ENCODE results near the gene DLG1.

The DLG1 gene

GRCh38 chr3:197298341-197298944, at the start of gene DLG1:
Gene DLG1 (minus strand): TSS chr3:197298612. CDS start chr3:197297204, 1,408 bp downstream.
- H3K4me1 ChIP-seq (ENCODE audit: insufficient read depth, low read length) = peaks cover 21% of the 10 kb centered on the region
- H3K36me3 ChIP-seq (ENCODE audit: insufficient read depth, low read length) = peaks cover 28% of the 10 kb centered on the region
- H3K9me3 ChIP-seq (ENCODE audit: low read length) = no peaks in the 10 kb centered on the region
- peak within 1 kb of the TSS; percentile 100 for H3K4me3 ChIP-seq (ENCODE audit: low read length)
- H3K27me3 ChIP-seq (ENCODE audit: insufficient read depth, low read length) = no peaks in the 10 kb centered on the region
- peak within 1 kb of the TSS; percentile 87 for H2AFZ ChIP-seq (ENCODE audit: low read depth, low read length)

- no peaks in the 10 kb centered on the region for H3K9me3 ChIP-seq (ENCODE audit: low read length)
- H3K4me3 ChIP-seq (ENCODE audit: low read length) = no peak overlapping the region
- no peaks in the 10 kb centered on the region for H3K27me3 ChIP-seq (ENCODE audit: insufficient read depth, low read length)
- peaks cover 12% of the 10 kb centered on the region for H3K4me1 ChIP-seq (ENCODE audit: insufficient read depth, low read length)
- no peak overlapping the region for H2AFZ ChIP-seq (ENCODE audit: low read depth, low read length)
- no peaks in the 10 kb centered on the region for H3K36me3 ChIP-seq (ENCODE audit: insufficient read depth, low read length)
Observed at GRCh38 chr3:197348014-197348413, 49.6 kb upstream of the DLG1 start.

- Histone ChIP-seq H3K4me3 (ENCODE audit: low read length) (no peak overlapping the region), H3K36me3 (ENCODE audit: insufficient read depth, low read length) (no peaks in the 10 kb centered on the region), H3K27me3 (ENCODE audit: insufficient read depth, low read length) (no peaks in the 10 kb centered on the region), H2AFZ (ENCODE audit: low read depth, low read length) (no peak overlapping the region), H3K9me3 (ENCODE audit: low read length) (no peaks in the 10 kb centered on the region), H3K4me1 (ENCODE audit: insufficient read depth, low read length) (peaks cover 6% of the 10 kb centered on the region)
Observed at GRCh38 chr3:197345390-197345789, 47.0 kb upstream of the DLG1 start.

DNA sequence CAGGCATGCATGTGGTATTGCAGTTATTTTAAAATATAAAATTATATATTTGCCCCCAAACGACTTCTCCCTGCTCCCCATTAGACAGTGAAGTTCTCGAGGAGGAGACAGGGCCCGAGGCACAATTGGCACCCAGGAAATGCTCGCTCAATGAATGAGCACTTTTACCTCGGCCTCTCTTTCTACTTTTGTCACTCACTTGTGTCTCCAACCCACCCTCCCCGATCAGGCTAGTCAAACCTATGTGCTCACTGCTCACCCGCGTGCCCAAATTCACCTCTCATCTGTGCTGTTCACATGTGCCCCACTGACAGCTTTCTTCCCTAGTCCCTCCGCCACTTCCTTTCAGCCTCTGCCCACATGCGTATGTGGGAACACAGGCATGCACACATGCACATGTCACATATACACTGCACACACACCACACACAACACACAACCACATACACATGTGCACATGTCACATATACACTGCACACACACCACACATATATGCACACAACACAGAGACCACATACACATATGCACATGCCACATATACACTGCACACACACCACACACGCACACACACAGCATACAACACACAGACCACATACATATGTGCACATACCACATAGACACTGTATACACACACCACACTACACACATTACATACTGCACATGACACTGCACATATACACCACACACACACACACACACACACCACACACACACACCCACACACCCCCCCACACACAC, 46.3 kb upstream of the DLG1 start:
- Histone ChIP-seq H2AFZ (ENCODE audit: low read depth, low read length) (no peak overlapping the region), H3K4me1 (ENCODE audit: insufficient read depth, low read length) (peaks cover 13% of the 10 kb centered on the region), H3K4me3 (ENCODE audit: low read length) (no peak overlapping the region), H3K27me3 (ENCODE audit: insufficient read depth, low read length) (no peaks in the 10 kb centered on the region), H3K36me3 (ENCODE audit: insufficient read depth, low read length) (no peaks in the 10 kb centered on the region), H3K9me3 (ENCODE audit: low read length) (no peaks in the 10 kb centered on the region)

DNA sequence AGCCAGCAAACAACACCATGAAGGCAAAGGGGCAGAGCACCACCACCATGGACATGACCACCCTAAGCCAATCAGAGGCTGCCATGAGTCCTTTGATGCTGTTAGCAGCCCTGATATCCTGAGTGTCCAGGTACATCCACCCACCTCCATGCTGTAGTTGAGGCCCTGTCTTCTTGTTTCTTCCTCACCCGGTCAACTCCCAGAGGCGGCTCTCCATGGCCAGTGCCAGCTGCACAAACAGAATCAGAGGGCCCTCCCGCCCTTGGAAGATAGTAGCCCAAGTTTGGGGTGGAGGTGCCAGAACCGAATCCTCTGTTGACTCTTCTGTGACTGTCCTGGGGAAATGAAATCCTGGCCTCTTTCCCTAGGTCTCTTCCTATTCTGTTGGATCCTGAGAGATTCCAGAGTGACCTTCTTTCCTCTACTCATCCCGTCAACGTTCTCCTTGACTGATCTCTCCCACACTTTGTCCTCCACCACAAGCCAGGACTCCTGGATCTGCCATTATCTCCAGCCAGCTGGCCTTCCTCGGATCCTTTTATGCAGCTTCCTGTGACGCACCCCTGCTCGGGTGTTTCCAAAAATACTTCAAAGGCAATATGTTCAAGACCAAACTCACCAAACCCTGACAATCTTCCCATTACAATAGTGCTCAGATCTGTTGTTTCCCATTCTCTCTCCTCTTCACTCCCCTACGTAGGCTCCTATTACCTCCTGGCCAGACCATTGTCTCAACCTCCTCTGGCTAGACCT, 45.4 kb upstream of the DLG1 start:
- no peak overlapping the region for H3K4me3 ChIP-seq (ENCODE audit: low read length)
- H3K9me3 ChIP-seq (ENCODE audit: low read length) = no peaks in the 10 kb centered on the region
- no peaks in the 10 kb centered on the region for H3K27me3 ChIP-seq (ENCODE audit: insufficient read depth, low read length)
- no peak overlapping the region for H2AFZ ChIP-seq (ENCODE audit: low read depth, low read length)
- peaks cover 11% of the 10 kb centered on the region for H3K4me1 ChIP-seq (ENCODE audit: insufficient read depth, low read length)
- no peaks in the 10 kb centered on the region for H3K36me3 ChIP-seq (ENCODE audit: insufficient read depth, low read length)

DNA sequence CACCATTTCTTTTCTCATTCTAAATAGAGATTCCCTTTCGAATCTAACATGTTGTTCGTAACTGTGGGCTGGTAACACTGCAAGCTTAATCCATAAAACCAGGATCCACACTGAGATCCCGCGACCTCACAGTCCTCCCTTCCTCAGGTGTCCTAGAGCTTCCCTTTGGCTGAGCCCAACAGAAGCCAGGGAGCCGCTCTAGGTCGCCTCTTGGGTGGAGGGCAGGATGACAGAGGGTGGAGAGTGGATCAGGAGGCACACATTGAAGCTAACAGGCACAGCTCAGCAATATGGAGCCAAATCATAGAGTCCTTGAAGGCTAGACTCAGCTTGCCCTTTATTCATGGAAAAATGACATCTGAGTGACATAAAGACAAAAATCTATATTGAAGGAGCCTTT, 44.7 kb upstream of the DLG1 start:
- no peaks in the 10 kb centered on the region for H3K36me3 ChIP-seq (ENCODE audit: insufficient read depth, low read length)
- no peak overlapping the region for H2AFZ ChIP-seq (ENCODE audit: low read depth, low read length)
- H3K4me3 ChIP-seq (ENCODE audit: low read length) = no peak overlapping the region
- no peaks in the 10 kb centered on the region for H3K27me3 ChIP-seq (ENCODE audit: insufficient read depth, low read length)
- no peaks in the 10 kb centered on the region for H3K9me3 ChIP-seq (ENCODE audit: low read length)
- peaks cover 11% of the 10 kb centered on the region for H3K4me1 ChIP-seq (ENCODE audit: insufficient read depth, low read length)

DNA sequence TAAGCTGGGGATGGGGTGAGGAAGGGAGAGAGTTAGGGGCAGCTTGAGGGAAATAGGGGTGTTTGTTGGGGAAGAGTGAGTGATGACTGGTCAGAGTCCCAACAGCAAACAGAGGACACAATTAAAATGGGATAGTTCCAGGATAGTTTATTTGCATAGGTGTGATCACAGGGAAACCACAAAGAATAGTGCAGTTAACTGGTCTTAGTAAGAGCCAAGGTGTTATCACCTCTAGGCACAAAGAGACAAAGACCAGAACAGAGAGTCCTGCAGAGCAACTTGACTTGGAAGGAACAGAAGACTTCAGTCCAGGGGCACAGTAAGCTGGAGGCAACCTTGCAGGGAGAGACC, 42.1 kb upstream of the DLG1 start:
- H2AFZ ChIP-seq (ENCODE audit: low read depth, low read length) = no peak overlapping the region
- H3K27me3 ChIP-seq (ENCODE audit: insufficient read depth, low read length) = no peaks in the 10 kb centered on the region
- no peaks in the 10 kb centered on the region for H3K9me3 ChIP-seq (ENCODE audit: low read length)
- peaks cover 11% of the 10 kb centered on the region for H3K4me1 ChIP-seq (ENCODE audit: insufficient read depth, low read length)
- H3K36me3 ChIP-seq (ENCODE audit: insufficient read depth, low read length) = no peaks in the 10 kb centered on the region
- H3K4me3 ChIP-seq (ENCODE audit: low read length) = no peak overlapping the region

DNA sequence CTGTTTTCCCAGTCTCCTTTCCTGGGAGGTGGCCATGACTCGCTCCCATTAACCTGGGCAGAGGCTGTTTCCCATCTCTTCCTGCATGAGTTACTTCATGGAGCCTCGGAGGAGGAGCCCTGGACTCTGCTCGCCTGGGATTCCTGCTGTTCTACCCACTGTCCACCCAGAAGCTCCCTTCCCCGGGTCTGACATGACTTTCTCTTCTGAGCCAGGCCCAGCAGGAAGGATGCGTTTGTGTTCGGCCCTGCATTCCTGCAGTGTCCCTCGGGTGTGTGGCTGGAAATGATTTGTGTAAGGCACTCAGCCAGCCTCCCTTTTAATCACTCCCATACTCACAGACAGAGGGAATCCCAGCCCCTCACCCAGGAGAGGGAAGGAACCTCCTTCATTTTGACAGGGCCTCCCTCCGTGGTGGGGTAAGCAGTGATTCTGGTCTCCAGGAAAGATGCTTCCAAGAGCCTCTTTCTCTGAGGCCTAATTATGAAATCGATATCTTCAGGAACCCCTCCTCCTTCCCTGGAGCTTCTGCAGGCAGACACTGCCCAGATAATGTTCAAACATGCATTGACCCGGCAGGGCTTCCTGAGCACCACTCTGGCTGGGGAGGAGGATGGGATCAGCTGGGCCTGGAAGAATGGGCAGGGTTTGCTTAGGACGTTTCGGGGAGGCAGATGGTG, 41.6 kb upstream of the DLG1 start:
- Histone ChIP-seq H3K27me3 (ENCODE audit: insufficient read depth, low read length) (no peaks in the 10 kb centered on the region), H3K4me1 (ENCODE audit: insufficient read depth, low read length) (peaks cover 11% of the 10 kb centered on the region), H3K4me3 (ENCODE audit: low read length) (no peak overlapping the region), H2AFZ (ENCODE audit: low read depth, low read length) (peak overlapping the region; percentile 9), H3K9me3 (ENCODE audit: low read length) (no peaks in the 10 kb centered on the region), H3K36me3 (ENCODE audit: insufficient read depth, low read length) (no peaks in the 10 kb centered on the region)

- Histone ChIP-seq H3K36me3 (ENCODE audit: insufficient read depth, low read length) (no peaks in the 10 kb centered on the region), H3K9me3 (ENCODE audit: low read length) (no peaks in the 10 kb centered on the region), H3K4me3 (ENCODE audit: low read length) (no peak overlapping the region), H3K27me3 (ENCODE audit: insufficient read depth, low read length) (no peaks in the 10 kb centered on the region), H3K4me1 (ENCODE audit: insufficient read depth, low read length) (peaks cover 11% of the 10 kb centered on the region), H2AFZ (ENCODE audit: low read depth, low read length) (no peak overlapping the region)
Observed at GRCh38 chr3:197338586-197338985, 40.2 kb upstream of the DLG1 start.

DNA sequence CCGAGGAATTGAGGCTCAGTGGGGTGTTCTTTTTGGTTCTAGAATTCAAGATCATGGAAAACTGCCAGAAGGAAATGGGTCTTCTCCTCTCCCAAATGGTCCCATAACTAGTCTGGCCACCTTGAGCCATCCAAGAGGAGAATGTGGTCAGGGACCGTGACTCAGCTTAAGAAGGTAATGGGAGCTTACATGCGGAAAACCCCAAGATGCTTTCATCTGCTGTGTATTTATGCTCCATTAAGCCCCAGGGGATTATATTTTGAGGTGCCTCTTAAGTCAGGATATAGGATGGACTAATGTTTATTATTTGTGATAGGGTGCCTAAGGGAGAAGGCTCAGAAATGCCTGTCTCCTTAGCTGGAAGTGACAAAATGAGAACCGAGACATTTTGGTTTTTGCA, 39.2 kb upstream of the DLG1 start:
- Histone ChIP-seq H3K36me3 (ENCODE audit: insufficient read depth, low read length) (no peaks in the 10 kb centered on the region), H3K27me3 (ENCODE audit: insufficient read depth, low read length) (no peaks in the 10 kb centered on the region), H3K9me3 (ENCODE audit: low read length) (no peaks in the 10 kb centered on the region), H2AFZ (ENCODE audit: low read depth, low read length) (no peak overlapping the region), H3K4me1 (ENCODE audit: insufficient read depth, low read length) (peaks cover 11% of the 10 kb centered on the region), H3K4me3 (ENCODE audit: low read length) (no peak overlapping the region)

- H2AFZ ChIP-seq (ENCODE audit: low read depth, low read length) = no peak overlapping the region
- no peaks in the 10 kb centered on the region for H3K9me3 ChIP-seq (ENCODE audit: low read length)
- H3K36me3 ChIP-seq (ENCODE audit: insufficient read depth, low read length) = no peaks in the 10 kb centered on the region
- no peaks in the 10 kb centered on the region for H3K27me3 ChIP-seq (ENCODE audit: insufficient read depth, low read length)
- no peak overlapping the region for H3K4me3 ChIP-seq (ENCODE audit: low read length)
- H3K4me1 ChIP-seq (ENCODE audit: insufficient read depth, low read length) = peaks cover 11% of the 10 kb centered on the region
Observed at GRCh38 chr3:197337214-197337613, 38.8 kb upstream of the DLG1 start.

DNA sequence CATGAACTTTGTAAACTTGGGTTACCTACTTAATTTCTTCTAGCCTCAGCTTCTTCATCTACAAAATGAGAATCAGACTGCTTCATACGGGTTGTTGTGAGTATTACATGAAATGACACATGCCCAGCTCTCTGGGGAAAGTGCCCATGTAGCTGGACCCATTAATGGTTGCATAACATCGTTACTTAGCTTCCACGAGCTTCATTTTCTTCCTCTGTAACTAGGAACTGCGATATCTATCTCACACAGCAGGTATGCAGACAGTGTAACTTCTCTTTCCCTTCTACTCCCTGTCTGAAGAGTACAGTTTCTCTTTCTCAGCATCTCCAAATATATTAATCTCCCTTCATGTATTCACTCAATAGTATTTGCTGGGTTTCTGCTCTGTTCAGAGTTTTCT, 37.9 kb upstream of the DLG1 start:
- H3K27me3 ChIP-seq (ENCODE audit: insufficient read depth, low read length) = no peaks in the 10 kb centered on the region
- H3K4me1 ChIP-seq (ENCODE audit: insufficient read depth, low read length) = peaks cover 11% of the 10 kb centered on the region
- no peak overlapping the region for H3K4me3 ChIP-seq (ENCODE audit: low read length)
- H3K9me3 ChIP-seq (ENCODE audit: low read length) = no peaks in the 10 kb centered on the region
- H2AFZ ChIP-seq (ENCODE audit: low read depth, low read length) = no peak overlapping the region
- H3K36me3 ChIP-seq (ENCODE audit: insufficient read depth, low read length) = no peaks in the 10 kb centered on the region
